ENCODE results near the gene CCR2. TPM values are rescaled to one million over a fixed set of nuclear protein-coding genes. Genes with fewer than 3 reads are reported as not detected.

CCR2 gene
- total RNA-seq, 1 donor from 2014 or later: 20.6 TPM

- Mint-ChIP-seq H3K9me3 (peaks cover 4% of the 10 kb centered on the region), H3K4me1 (ENCODE audit: low read depth) (peaks cover 79% of the 10 kb centered on the region), H3K27me3 (ENCODE audit: insufficient read depth) (peaks cover 16% of the 10 kb centered on the region), H3K27ac (peak overlapping the region; percentile 41), H3K36me3 (ENCODE audit: low read depth) (peaks cover 27% of the 10 kb centered on the region), H3K4me3 (no peak overlapping the region)
- intact Hi-C loops (cut with micrococcal nuclease): loop anchor here (1.0 kb wide), 2 partner anchors 9 kb away; no protein-coding TSS in a partner anchor
- DNase-seq (ENCODE audit: low spot score): no peak
These were observed 6.0 kb downstream of the CCR2 start for GRCh38 chr3:46359733-46360493.

GRCh38 chr3:46360907-46361306, 7.0 kb downstream of the CCR2 start:
- Mint-ChIP-seq H3K27ac (no peak overlapping the region), H3K4me3 (no peak overlapping the region), H3K4me1 (ENCODE audit: low read depth) (peaks cover 79% of the 10 kb centered on the region), H3K36me3 (ENCODE audit: low read depth) (peaks cover 25% of the 10 kb centered on the region), H3K9me3 (peaks cover 5% of the 10 kb centered on the region), H3K27me3 (ENCODE audit: insufficient read depth) (peaks cover 12% of the 10 kb centered on the region)
- DNase-seq (ENCODE audit: low spot score): no peak
- intact Hi-C loops (cut with micrococcal nuclease): loop anchor here (1.0 kb wide), 1 partner anchor 8 kb away; no protein-coding TSS in a partner anchor

DNA sequence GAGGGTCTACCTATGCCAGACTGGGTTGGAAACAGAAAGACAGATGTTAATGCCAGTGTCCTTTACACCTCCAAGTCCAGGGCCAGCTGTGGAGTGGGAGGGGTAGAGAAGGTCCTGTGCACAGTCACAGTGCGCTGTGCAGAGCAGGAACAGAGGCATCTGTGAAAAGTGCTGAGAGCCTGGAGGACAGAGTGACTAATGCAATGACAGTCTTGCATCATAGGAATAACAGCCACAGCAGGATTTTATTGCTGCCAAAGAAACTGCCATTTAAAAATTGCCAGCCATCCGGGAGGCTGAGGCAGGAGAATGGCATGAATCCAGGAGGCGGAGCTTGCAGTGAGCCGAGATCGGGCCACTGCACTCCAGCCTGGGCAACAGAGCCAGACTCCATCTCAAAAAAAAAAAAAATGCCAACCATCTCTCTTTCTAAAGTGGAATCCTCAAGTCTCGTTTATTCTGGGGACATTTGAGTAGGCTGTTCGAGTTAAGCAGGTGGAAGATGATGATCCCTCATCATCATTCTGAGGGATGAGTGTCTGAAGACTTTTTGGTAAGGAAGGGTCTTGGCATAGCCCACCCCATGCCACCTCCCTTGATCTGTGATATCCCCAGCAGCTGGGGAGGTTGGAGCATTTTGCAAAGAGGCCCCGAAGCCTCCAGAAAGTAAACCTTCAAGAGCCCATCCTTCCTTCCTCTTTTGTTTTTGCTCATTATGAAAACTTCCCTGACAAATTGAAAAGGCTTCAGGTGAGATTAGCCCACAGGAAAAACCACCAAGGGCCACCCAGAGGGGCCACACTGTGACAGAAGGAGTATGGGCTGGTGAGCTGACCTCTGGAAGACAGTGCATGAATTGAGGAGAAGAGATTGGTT, 7.7 kb downstream of the CCR2 start:
- DNase-seq (ENCODE audit: low spot score): no peak
- H3K4me1 Mint-ChIP-seq (ENCODE audit: low read depth): peaks cover 81% of the 10 kb centered on the region
- peaks cover 5% of the 10 kb centered on the region for H3K9me3 Mint-ChIP-seq
- peaks cover 7% of the 10 kb centered on the region for H3K27me3 Mint-ChIP-seq (ENCODE audit: insufficient read depth)
- intact Hi-C loops (cut with micrococcal nuclease): no loop called here
- H3K36me3 Mint-ChIP-seq (ENCODE audit: low read depth): peaks cover 23% of the 10 kb centered on the region
- no peak overlapping the region for H3K27ac Mint-ChIP-seq
- no peak overlapping the region for H3K4me3 Mint-ChIP-seq

- H3K36me3 Mint-ChIP-seq (ENCODE audit: low read depth): peaks cover 13% of the 10 kb centered on the region
- H3K27me3 Mint-ChIP-seq (ENCODE audit: insufficient read depth): peaks cover 4% of the 10 kb centered on the region
- DNase-seq (ENCODE audit: low spot score): no peak
- H3K9me3 Mint-ChIP-seq: peaks cover 5% of the 10 kb centered on the region
- no peak overlapping the region for H3K27ac Mint-ChIP-seq
- H3K4me3 Mint-ChIP-seq: no peak overlapping the region
- intact Hi-C loops (cut with micrococcal nuclease): no loop called here
- peaks cover 83% of the 10 kb centered on the region for H3K4me1 Mint-ChIP-seq (ENCODE audit: low read depth)
These were observed 11.1 kb downstream of the CCR2 start for GRCh38 chr3:46365041-46365440.

- Mint-ChIP-seq H3K27ac (peak overlapping the region; percentile 75), H3K9me3 (peaks cover 5% of the 10 kb centered on the region), H3K27me3 (ENCODE audit: insufficient read depth) (peaks cover 4% of the 10 kb centered on the region), H3K4me3 (no peak overlapping the region), H3K4me1 (ENCODE audit: low read depth) (peaks cover 83% of the 10 kb centered on the region), H3K36me3 (ENCODE audit: low read depth) (peaks cover 11% of the 10 kb centered on the region)
- DNase-seq (ENCODE audit: low spot score): no peak
- intact Hi-C loops (cut with micrococcal nuclease): no loop called here
These were observed 12.0 kb downstream of the CCR2 start for GRCh38 chr3:46365737-46366524.

DNA sequence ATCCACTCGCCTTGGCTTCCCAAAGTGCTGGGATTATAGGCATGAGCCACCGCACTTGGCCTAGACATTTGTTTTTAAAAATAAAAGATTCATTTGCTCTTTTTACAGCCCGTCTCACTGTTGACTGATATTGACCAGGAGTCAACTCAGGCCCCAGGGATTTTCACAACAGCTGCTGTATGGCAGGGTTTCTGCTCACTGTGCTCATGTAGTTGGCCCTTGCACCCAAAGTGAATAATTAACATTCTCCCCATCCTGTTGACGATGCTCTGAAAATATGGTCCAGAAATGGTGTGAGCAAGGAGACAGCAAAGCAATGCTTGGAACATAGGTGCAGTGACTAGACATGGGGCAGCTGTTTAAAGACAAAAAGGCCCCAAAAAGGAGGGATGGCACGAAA, 13.9 kb downstream of the CCR2 start:
- no peak for DNase-seq (ENCODE audit: low spot score)
- Mint-ChIP-seq H3K36me3 (ENCODE audit: low read depth) (peaks cover 13% of the 10 kb centered on the region), H3K27me3 (ENCODE audit: insufficient read depth) (peaks cover 4% of the 10 kb centered on the region), H3K4me1 (ENCODE audit: low read depth) (peaks cover 84% of the 10 kb centered on the region), H3K4me3 (no peak overlapping the region), H3K27ac (peak overlapping the region; percentile 1), H3K9me3 (peaks cover 5% of the 10 kb centered on the region)
- intact Hi-C loops (cut with micrococcal nuclease): no loop called here

DNA sequence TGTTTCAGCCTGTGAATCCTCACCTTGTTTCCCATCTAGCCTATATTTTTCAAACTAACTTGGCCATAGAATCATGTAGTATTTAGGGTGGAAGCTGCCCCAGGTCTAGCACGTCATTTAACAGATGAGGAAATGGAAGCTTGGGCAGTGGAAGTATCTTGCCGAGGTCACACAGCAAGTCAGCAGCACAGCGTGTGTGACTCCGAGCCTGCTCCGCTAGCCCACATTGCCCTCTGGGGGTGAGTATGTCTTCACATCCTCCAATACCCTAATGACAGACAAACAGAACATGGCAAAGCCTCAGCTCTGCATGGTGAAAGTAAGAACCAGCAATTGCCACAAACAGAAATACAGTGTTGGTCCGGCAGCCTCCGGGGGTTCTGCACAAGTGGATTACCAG, 14.7 kb downstream of the CCR2 start:
- peak; percentile 28 for DNase-seq (ENCODE audit: low spot score)
- peaks cover 5% of the 10 kb centered on the region for H3K9me3 Mint-ChIP-seq
- peaks cover 85% of the 10 kb centered on the region for H3K4me1 Mint-ChIP-seq (ENCODE audit: low read depth)
- intact Hi-C loops (cut with micrococcal nuclease): no loop called here
- peaks cover 18% of the 10 kb centered on the region for H3K36me3 Mint-ChIP-seq (ENCODE audit: low read depth)
- H3K4me3 Mint-ChIP-seq: no peak overlapping the region
- peaks cover 3% of the 10 kb centered on the region for H3K27me3 Mint-ChIP-seq (ENCODE audit: insufficient read depth)
- H3K27ac Mint-ChIP-seq: peak overlapping the region; percentile 62

DNA sequence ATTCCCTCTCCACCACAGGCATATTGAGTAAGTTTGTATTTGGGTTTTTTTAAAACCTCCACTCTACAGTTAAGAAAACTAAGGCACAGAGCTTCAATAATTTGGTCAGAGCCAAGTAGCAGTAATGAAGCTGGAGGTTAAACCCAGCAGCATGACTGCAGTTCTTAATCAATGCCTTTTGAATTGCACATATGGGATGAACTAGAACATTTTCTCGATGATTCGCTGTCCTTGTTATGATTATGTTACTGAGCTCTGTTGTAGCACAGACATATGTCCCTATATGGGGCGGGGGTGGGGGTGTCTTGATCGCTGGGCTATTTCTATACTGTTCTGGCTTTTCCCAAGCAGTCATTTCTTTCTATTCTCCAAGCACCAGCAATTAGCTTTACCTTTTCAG, 15.2 kb downstream of the CCR2 start:
- intact Hi-C loops (cut with micrococcal nuclease): loop anchor here (1.0 kb wide), 5 partner anchors 9 to 271 kb away; partner anchors contain the start of genes CCR1 and CCR2
- Mint-ChIP-seq H3K27me3 (ENCODE audit: insufficient read depth) (no peaks in the 10 kb centered on the region), H3K4me3 (peak overlapping the region; percentile 54), H3K4me1 (ENCODE audit: low read depth) (peaks cover 89% of the 10 kb centered on the region), H3K9me3 (peaks cover 5% of the 10 kb centered on the region), H3K36me3 (ENCODE audit: low read depth) (peaks cover 19% of the 10 kb centered on the region), H3K27ac (peak overlapping the region; percentile 93)
- no peak for DNase-seq (ENCODE audit: low spot score)

DNA sequence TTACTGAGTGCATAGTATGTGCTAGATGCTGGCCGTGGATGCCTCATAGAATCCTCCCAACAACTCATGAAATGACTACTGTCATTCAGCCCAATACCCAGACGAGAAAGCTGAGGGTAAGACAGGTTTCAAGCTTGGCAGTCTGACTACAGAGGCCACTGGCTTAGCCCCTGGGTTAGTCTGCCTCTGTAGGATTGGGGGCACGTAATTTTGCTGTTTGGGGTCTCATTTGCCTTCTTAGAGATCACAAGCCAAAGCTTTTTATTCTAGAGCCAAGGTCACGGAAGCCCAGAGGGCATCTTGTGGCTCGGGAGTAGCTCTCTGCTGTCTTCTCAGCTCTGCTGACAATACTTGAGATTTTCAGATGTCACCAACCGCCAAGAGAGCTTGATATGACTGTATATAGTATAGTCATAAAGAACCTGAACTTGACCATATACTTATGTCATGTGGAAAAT, 15.8 kb downstream of the CCR2 start:
- DNase-seq (ENCODE audit: low spot score): peak; percentile 47
- H3K27ac Mint-ChIP-seq: peak overlapping the region; percentile 93
- H3K4me3 Mint-ChIP-seq: peak overlapping the region; percentile 54
- peaks cover 92% of the 10 kb centered on the region for H3K4me1 Mint-ChIP-seq (ENCODE audit: low read depth)
- peaks cover 22% of the 10 kb centered on the region for H3K36me3 Mint-ChIP-seq (ENCODE audit: low read depth)
- intact Hi-C loops (cut with micrococcal nuclease): loop anchor here (1.0 to 5.0 kb wide), 13 partner anchors 9 to 508 kb away; partner anchors contain the start of genes CCR1, CCR2 and CXCR6
- H3K9me3 Mint-ChIP-seq: peaks cover 3% of the 10 kb centered on the region
- H3K27me3 Mint-ChIP-seq (ENCODE audit: insufficient read depth): peaks cover 1% of the 10 kb centered on the region

DNA sequence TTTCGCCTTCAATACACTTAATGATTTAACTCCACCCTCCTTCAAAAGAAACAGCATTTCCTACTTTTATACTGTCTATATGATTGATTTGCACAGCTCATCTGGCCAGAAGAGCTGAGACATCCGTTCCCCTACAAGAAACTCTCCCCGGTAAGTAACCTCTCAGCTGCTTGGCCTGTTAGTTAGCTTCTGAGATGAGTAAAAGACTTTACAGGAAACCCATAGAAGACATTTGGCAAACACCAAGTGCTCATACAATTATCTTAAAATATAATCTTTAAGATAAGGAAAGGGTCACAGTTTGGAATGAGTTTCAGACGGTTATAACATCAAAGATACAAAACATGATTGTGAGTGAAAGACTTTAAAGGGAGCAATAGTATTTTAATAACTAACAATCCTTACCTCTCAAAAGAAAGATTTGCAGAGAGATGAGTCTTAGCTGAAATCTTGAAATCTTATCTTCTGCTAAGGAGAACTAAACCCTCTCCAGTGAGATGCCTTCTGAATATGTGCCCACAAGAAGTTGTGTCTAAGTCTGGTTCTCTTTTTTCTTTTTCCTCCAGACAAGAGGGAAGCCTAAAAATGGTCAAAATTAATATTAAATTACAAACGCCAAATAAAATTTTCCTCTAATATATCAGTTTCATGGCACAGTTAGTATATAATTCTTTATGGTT, 17.1 kb downstream of the CCR2 start, which contains the start of gene CCR5:
TSS of gene CCR5 (plus strand) at position 108 of the 680 bp plus-strand sequence. CDS start 1,957 bp downstream, outside the sequence.
- H3K9me3 Mint-ChIP-seq: no peaks in the 10 kb centered on the region
- peak; percentile 40 for DNase-seq (ENCODE audit: low spot score)
- H3K36me3 Mint-ChIP-seq (ENCODE audit: low read depth): peaks cover 16% of the 10 kb centered on the region
- peak within 1 kb of the TSS; percentile 93 for H3K27ac Mint-ChIP-seq
- H3K4me3 Mint-ChIP-seq: peak within 1 kb of the TSS; percentile 72
- intact Hi-C loops (cut with micrococcal nuclease): loop anchor here (1.0 to 5.0 kb wide), 8 partner anchors 36 to 510 kb away; partner anchors contain the start of gene CXCR6
- peaks cover 3% of the 10 kb centered on the region for H3K27me3 Mint-ChIP-seq (ENCODE audit: insufficient read depth)
- H3K4me1 Mint-ChIP-seq (ENCODE audit: low read depth): peaks cover 92% of the 10 kb centered on the region

DNA sequence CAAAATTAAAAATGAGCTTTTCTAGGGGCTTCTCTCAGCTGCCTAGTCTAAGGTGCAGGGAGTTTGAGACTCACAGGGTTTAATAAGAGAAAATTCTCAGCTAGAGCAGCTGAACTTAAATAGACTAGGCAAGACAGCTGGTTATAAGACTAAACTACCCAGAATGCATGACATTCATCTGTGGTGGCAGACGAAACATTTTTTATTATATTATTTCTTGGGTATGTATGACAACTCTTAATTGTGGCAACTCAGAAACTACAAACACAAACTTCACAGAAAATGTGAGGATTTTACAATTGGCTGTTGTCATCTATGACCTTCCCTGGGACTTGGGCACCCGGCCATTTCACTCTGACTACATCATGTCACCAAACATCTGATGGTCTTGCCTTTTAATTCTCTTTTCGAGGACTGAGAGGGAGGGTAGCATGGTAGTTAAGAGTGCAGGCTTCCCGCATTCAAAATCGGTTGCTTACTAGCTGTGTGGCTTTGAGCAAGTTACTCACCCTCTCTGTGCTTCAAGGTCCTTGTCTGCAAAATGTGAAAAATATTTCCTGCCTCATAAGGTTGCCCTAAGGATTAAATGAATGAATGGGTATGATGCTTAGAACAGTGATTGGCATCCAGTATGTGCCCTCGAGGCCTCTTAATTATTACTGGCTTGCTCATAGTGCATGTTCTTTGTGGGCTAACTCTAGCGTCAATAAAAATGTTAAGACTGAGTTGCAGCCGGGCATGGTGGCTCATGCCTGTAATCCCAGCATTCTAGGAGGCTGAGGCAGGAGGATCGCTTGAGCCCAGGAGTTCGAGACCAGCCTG, 17.8 kb downstream of the CCR2 start:
- intact Hi-C loops (cut with micrococcal nuclease): loop anchor here (1.0 to 5.0 kb wide), 6 partner anchors 95 to 432 kb away; no protein-coding TSS in a partner anchor
- Mint-ChIP-seq H3K36me3 (ENCODE audit: low read depth) (peaks cover 14% of the 10 kb centered on the region), H3K4me1 (ENCODE audit: low read depth) (peaks cover 88% of the 10 kb centered on the region), H3K4me3 (peak overlapping the region; percentile 72), H3K9me3 (no peaks in the 10 kb centered on the region), H3K27ac (peak overlapping the region; percentile 93), H3K27me3 (ENCODE audit: insufficient read depth) (peaks cover 4% of the 10 kb centered on the region)
- DNase-seq (ENCODE audit: low spot score): no peak
